ENCODE data around the gene HOXC5.

The HOXC5 gene

GRCh38 chr12:54004063-54004840, 28.6 kb upstream of the HOXC5 start:
- H3K27ac ChIP-seq (ENCODE audit: low read depth, low read length), result no peak overlapping the region
- no peak overlapping the region for H3K9ac ChIP-seq (ENCODE audit: low read length)
- H3K9me3 ChIP-seq (ENCODE audit: low read length), result no peaks in the 10 kb centered on the region
- H3K4me3 ChIP-seq (ENCODE audit: low read depth in 1 of 2, low read length in 2 of 2), result no peak overlapping the region
- peaks cover 53 to 91% of the 10 kb centered on the region in 2 donors for H3K27me3 ChIP-seq (ENCODE audit: control insufficient read depth in 1 of 2, insufficient read depth in 2 of 2, low read length in 2 of 2)
- no peaks in the 10 kb centered on the region for H3K36me3 ChIP-seq (ENCODE audit: insufficient read depth, low read length)
- H3K4me1 ChIP-seq (ENCODE audit: insufficient read depth, low read length), result peaks cover 8% of the 10 kb centered on the region

GRCh38 chr12:54004841-54005530, 27.9 kb upstream of the HOXC5 start:
- H3K9ac ChIP-seq (ENCODE audit: low read length), result no peak overlapping the region
- no peak overlapping the region for H3K27ac ChIP-seq (ENCODE audit: low read depth, low read length)
- peaks cover 60 to 93% of the 10 kb centered on the region in 2 donors for H3K27me3 ChIP-seq (ENCODE audit: control insufficient read depth in 1 of 2, insufficient read depth in 2 of 2, low read length in 2 of 2)
- no peaks in the 10 kb centered on the region for H3K9me3 ChIP-seq (ENCODE audit: low read length)
- no peak overlapping the region for H3K4me3 ChIP-seq (ENCODE audit: low read depth in 1 of 2, low read length in 2 of 2)
- no peaks in the 10 kb centered on the region for H3K36me3 ChIP-seq (ENCODE audit: insufficient read depth, low read length)
- H3K4me1 ChIP-seq (ENCODE audit: insufficient read depth, low read length), result peaks cover 8% of the 10 kb centered on the region

GRCh38 chr12:54005531-54005852, 27.4 kb upstream of the HOXC5 start:
- Histone ChIP-seq H3K9me3 (ENCODE audit: low read length) (no peaks in the 10 kb centered on the region), H3K36me3 (ENCODE audit: insufficient read depth, low read length) (no peaks in the 10 kb centered on the region), H3K4me1 (ENCODE audit: insufficient read depth, low read length) (peaks cover 7% of the 10 kb centered on the region), H3K27me3 (ENCODE audit: control insufficient read depth in 1 of 2, insufficient read depth in 2 of 2, low read length in 2 of 2) (peaks cover 64 to 93% of the 10 kb centered on the region in 2 donors), H3K9ac (ENCODE audit: low read length) (no peak overlapping the region), H3K27ac (ENCODE audit: low read depth, low read length) (no peak overlapping the region), H3K4me3 (ENCODE audit: low read depth in 1 of 2, low read length in 2 of 2) (no peak overlapping the region)

GRCh38 chr12:54005853-54006558, 26.8 kb upstream of the HOXC5 start:
- no peak overlapping the region for H3K27ac ChIP-seq (ENCODE audit: low read depth, low read length)

GRCh38 chr12:54006559-54007220, 26.2 kb upstream of the HOXC5 start:
- H3K27me3 ChIP-seq (ENCODE audit: control insufficient read depth in 1 of 2, insufficient read depth in 2 of 2, low read length in 2 of 2), result peaks cover 58 to 91% of the 10 kb centered on the region in 2 donors
- H3K4me3 ChIP-seq (ENCODE audit: low read depth in 1 of 2, low read length in 2 of 2), result no peak overlapping the region
- no peaks in the 10 kb centered on the region for H3K9me3 ChIP-seq (ENCODE audit: low read length)
- no peak overlapping the region for H3K27ac ChIP-seq (ENCODE audit: low read depth, low read length)
- no peaks in the 10 kb centered on the region for H3K36me3 ChIP-seq (ENCODE audit: insufficient read depth, low read length)
- H3K4me1 ChIP-seq (ENCODE audit: insufficient read depth, low read length), result peaks cover 7% of the 10 kb centered on the region
- H3K9ac ChIP-seq (ENCODE audit: low read length), result no peak overlapping the region

More at GRCh38 chr12:54005853-54006558, 26.8 kb upstream of the HOXC5 start:
- H3K4me3 ChIP-seq (ENCODE audit: low read depth in 1 of 2, low read length in 2 of 2), result no peak overlapping the region
- peaks cover 7% of the 10 kb centered on the region for H3K4me1 ChIP-seq (ENCODE audit: insufficient read depth, low read length)
- H3K9me3 ChIP-seq (ENCODE audit: low read length), result no peaks in the 10 kb centered on the region
- H3K36me3 ChIP-seq (ENCODE audit: insufficient read depth, low read length), result no peaks in the 10 kb centered on the region
- peaks cover 59 to 93% of the 10 kb centered on the region in 2 donors for H3K27me3 ChIP-seq (ENCODE audit: control insufficient read depth in 1 of 2, insufficient read depth in 2 of 2, low read length in 2 of 2)
- no peak overlapping the region for H3K9ac ChIP-seq (ENCODE audit: low read length)

- no peak overlapping the region for H3K27ac ChIP-seq (ENCODE audit: low read depth, low read length)
- H3K27me3 ChIP-seq (ENCODE audit: control insufficient read depth in 1 of 2, insufficient read depth in 2 of 2, low read length in 2 of 2), result peaks cover 53 to 86% of the 10 kb centered on the region in 2 donors
Observed at GRCh38 chr12:54007538-54008259, 25.2 kb upstream of the HOXC5 start.

GRCh38 chr12:54008260-54008552, 24.6 kb upstream of the HOXC5 start:
- Histone ChIP-seq H3K27me3 (ENCODE audit: control insufficient read depth in 1 of 2, insufficient read depth in 2 of 2, low read length in 2 of 2) (peaks cover 55 to 86% of the 10 kb centered on the region in 2 donors), H3K9ac (ENCODE audit: low read length) (no peak overlapping the region), H3K9me3 (ENCODE audit: low read length) (no peaks in the 10 kb centered on the region), H3K36me3 (ENCODE audit: insufficient read depth, low read length) (no peaks in the 10 kb centered on the region), H3K4me1 (ENCODE audit: insufficient read depth, low read length) (peaks cover 7% of the 10 kb centered on the region), H3K27ac (ENCODE audit: low read depth, low read length) (no peak overlapping the region), H3K4me3 (ENCODE audit: low read depth in 1 of 2, low read length in 2 of 2) (no peak overlapping the region)

More at GRCh38 chr12:54007538-54008259, 25.2 kb upstream of the HOXC5 start:
- H3K36me3 ChIP-seq (ENCODE audit: insufficient read depth, low read length), result no peaks in the 10 kb centered on the region
- H3K9ac ChIP-seq (ENCODE audit: low read length), result no peak overlapping the region
- H3K9me3 ChIP-seq (ENCODE audit: low read length), result no peaks in the 10 kb centered on the region
- peaks cover 7% of the 10 kb centered on the region for H3K4me1 ChIP-seq (ENCODE audit: insufficient read depth, low read length)
- H3K4me3 ChIP-seq (ENCODE audit: low read depth in 1 of 2, low read length in 2 of 2), result no peak overlapping the region

- Histone ChIP-seq H3K27me3 (ENCODE audit: control insufficient read depth in 1 of 2, insufficient read depth in 2 of 2, low read length in 2 of 2) (peaks cover 66 to 88% of the 10 kb centered on the region in 2 donors), H3K9me3 (ENCODE audit: low read length) (no peaks in the 10 kb centered on the region), H3K36me3 (ENCODE audit: insufficient read depth, low read length) (no peaks in the 10 kb centered on the region), H3K9ac (ENCODE audit: low read length) (no peak overlapping the region), H3K4me1 (ENCODE audit: insufficient read depth, low read length) (peaks cover 7% of the 10 kb centered on the region), H3K27ac (ENCODE audit: low read depth, low read length) (no peak overlapping the region), H3K4me3 (ENCODE audit: low read depth in 1 of 2, low read length in 2 of 2) (peak overlapping the region in 1 of 2 donors; percentile 45)
Observed at GRCh38 chr12:54009171-54010052, 23.4 kb upstream of the HOXC5 start.

- H3K27me3 ChIP-seq (ENCODE audit: control insufficient read depth in 1 of 2, insufficient read depth in 2 of 2, low read length in 2 of 2), result peaks cover 66 to 88% of the 10 kb centered on the region in 2 donors
- no peak overlapping the region for H3K27ac ChIP-seq (ENCODE audit: low read depth, low read length)
- no peak overlapping the region for H3K9ac ChIP-seq (ENCODE audit: low read length)
- H3K36me3 ChIP-seq (ENCODE audit: insufficient read depth, low read length), result no peaks in the 10 kb centered on the region
- no peak overlapping the region for H3K4me3 ChIP-seq (ENCODE audit: low read depth in 1 of 2, low read length in 2 of 2)
- no peaks in the 10 kb centered on the region for H3K9me3 ChIP-seq (ENCODE audit: low read length)
- peaks cover 7% of the 10 kb centered on the region for H3K4me1 ChIP-seq (ENCODE audit: insufficient read depth, low read length)
Observed at GRCh38 chr12:54010053-54010971, 22.5 kb upstream of the HOXC5 start.

Data from muscle layer of colon (tissue), 2 donors.